A549 (cell line): ENCODE data around the gene GOLGA8K.
"Not testable (repeated sequence)": the region's sequence is repeated elsewhere in the genome, so short reads cannot be mapped to it uniquely, and the experiment has no call there.

Experiments
- EP300 ChIP-seq, 2 experiments: fragments of >200 bp; sonication (Bioruptor Twin); formaldehyde crosslinking; IDR thresholded peaks; 2 replicates in 1 of 2; 3 replicates in 1 of 2; pipeline ENCODE4 v1.6.1; 2016 to 2017
- HOXA7 ChIP-seq: fragments of 250-450 bp; sonication (Bioruptor Pico); IDR thresholded peaks from 2 replicates; pipeline ENCODE4 v1.5.0; 2020; ENCODE audit warnings: mild to moderate bottlenecking, moderate library complexity
- KDM5A ChIP-seq: fragments of 200-600 bp; sonication (generic); IDR thresholded peaks from 2 replicates; pipeline ENCODE4 v1.6.1; 2016; ENCODE audit warnings: antibody characterized with exemption, mild to moderate bottlenecking

- TF ChIP-seq EP300 (IDR thresholded peaks at IDR 0.05); HOXA7 (CRISPR knock-in tag); KDM5A: not testable (repeated sequence)
Measured at GRCh38 chr15:32358462-32358861, 44.6 kb downstream of the GOLGA8K start.
